Pancreas (tissue), 10 donors: ENCODE measurements around the gene RIC1. TPM values are rescaled to one million over a fixed set of nuclear protein-coding genes. Genes with fewer than 3 reads are reported as not detected.

Source experiments
- ATAC-seq, 4 donors: fragments of 200-7000 bp; cut with Tn5 transposase; one replicate each; pipeline versions ENCODE4 v1.8.0 to v1.9.1; 2020; ENCODE audit warnings: mild to moderate bottlenecking in 4 of 4, moderate library complexity in 4 of 4
- DNase-seq, 6 donors: peaks; one replicate each; pipeline ENCODE4 v3.0.0-alpha.2; 2020
- FAIRE-seq: peaks from 2 replicates; lab custom pipeline; 2012; peaks lifted over from hg19 to GRCh38; lab: Jason Lieb, UNC
- H3K27ac ChIP-seq, 4 donors: fragments of 200-600 bp; sonication (generic); 1 replicate in 3 of 4; 2 replicates in 1 of 4; pipeline versions ENCODE4 v1.5.0 to v1.8.0; 2020
- H3K27me3 ChIP-seq, 4 donors: fragments of 200-600 bp; one replicate each; pipeline ENCODE4 v1.8.0; 2021
- H3K36me3 ChIP-seq, 3 donors: fragments of 200-600 bp; sonication (generic) in 1 of 3; one replicate each; pipeline versions ENCODE4 v1.5.0 to v1.8.0; 2020 to 2021
- H3K4me1 ChIP-seq, 3 donors: fragments of 200-600 bp; one replicate each; pipeline ENCODE4 v1.8.0; 2021
- H3K4me3 ChIP-seq, 4 donors: fragments of 200-600 bp; sonication (generic) in 2 of 4; one replicate each; pipeline versions ENCODE4 v1.5.0 to v1.8.0; 2020 to 2021
- H3K9me3 ChIP-seq, 4 donors: fragments of 200-600 bp; one replicate each; pipeline ENCODE4 v1.8.0; 2021
- CTCF ChIP-seq, 4 donors: fragments of 200-600 bp; sonication (generic) in 3 of 4; IDR thresholded peaks; one replicate each; pipeline versions ENCODE4 v1.5.0 to v1.8.0; 2021; ENCODE audit warnings: antibody characterized with exemption in 4 of 4
- WGBS, 2 donors: extraction: QIAGEN DNeasy Blood & Tissue Kit; methylation state at CpG; one replicate each; pipeline ENCODE4 v1.1.7; 2013; 5-methylcytosine and 5-hydroxymethylcytosine counted together
- intact Hi-C, 3 donors: fragments of 100-400 bp; cut with DNase I; formaldehyde crosslinking; loops; one replicate each; pipeline versions ENCODE4 v1.11.1 to v1.14.2; 2022
- polyA plus RNA-seq, 2 donors: library from polyadenylated mRNA; stranded (reverse); fragments of 200-250 nt; gene quantifications; one replicate each; pipeline ENCODE4 v1.2.3, GENCODE V29; 2013
- total RNA-seq, 6 donors: library from RNA; stranded (reverse); fragmentation: NEBNext Ultra II Directional in 4 of 6; extraction: Animal tissue kit (Norgen Biotek cat#: 25700) in 4 of 6; gene quantifications; one replicate each; pipeline versions ENCODE4 v1.2.1 to v1.2.4, GENCODE V29; 2021 to 2023
- donor health status: healthy with polysubstance abuse.
- donor health status: DM: no; HTN: no; CAD: no; lungs with moderate emphysema.
- donor health status: DM: no; HTN: no; CAD: no.
- donor health status: control.
- donor health status: control.
- donor health status: Bipolar disorder and iron deficiency.
- donor health status: DM: yes; HTN: yes; CAD: no.
- donor health status: DM: no; HTN: no; CAD: no.
- donor health status: DM: no; HTN: no; CAD: no.
- donor health status: DM: yes; HTN: yes; CAD: no.

RIC1 gene
- total and polyA plus RNA-seq, 8 donors = 2.9 to 11.8 (median 8.4) TPM

GRCh38 chr9:5736563-5737346, 107.8 kb downstream of the RIC1 start:
- Histone ChIP-seq H3K27ac (no peak overlapping the region), H3K27me3 (no peaks in the 10 kb centered on the region), H3K9me3 (no peaks in the 10 kb centered on the region), H3K36me3 (peaks cover 0 to 8% (median 0%) of the 10 kb centered on the region in 3 donors), H3K4me3 (no peak overlapping the region), H3K4me1 (no peaks in the 10 kb centered on the region)
- DNase-seq (no peak), FAIRE-seq (no peak), ATAC-seq (no peak)
- TF ChIP-seq CTCF (IDR thresholded peaks at IDR 0.05) = no peak
- 44 to 48% methylated on average over 2 of the region's 2 CpGs for WGBS, 2 donors
- intact Hi-C loops = no loop called here

DNA sequence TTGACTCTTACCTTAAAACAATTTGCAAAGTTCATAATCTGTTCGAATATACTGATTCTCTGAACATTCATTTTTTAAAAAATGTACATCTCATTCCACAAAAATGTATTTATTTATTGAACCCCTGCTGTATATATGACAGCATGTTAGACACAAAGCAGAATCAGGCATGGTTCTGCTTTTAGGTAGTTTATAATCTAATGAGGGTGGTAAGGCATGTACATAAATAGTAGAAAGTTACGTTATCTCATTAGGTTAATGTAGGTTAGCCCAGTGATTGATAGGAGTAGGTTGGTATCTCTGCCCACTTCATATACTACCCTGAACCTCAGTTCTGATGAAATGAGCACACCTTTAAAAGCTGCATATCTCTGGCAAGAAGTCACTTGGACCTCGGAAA, 114.2 kb downstream of the RIC1 start:
- H3K36me3 ChIP-seq = peaks cover 0 to 26% (median 0%) of the 10 kb centered on the region in 3 donors
- no peaks in the 10 kb centered on the region for H3K27me3 ChIP-seq
- TF ChIP-seq CTCF (IDR thresholded peaks at IDR 0.05) = no peak
- intact Hi-C loops = no loop called here
- H3K4me1 ChIP-seq = no peaks in the 10 kb centered on the region
- no peak for ATAC-seq
- no peaks in the 10 kb centered on the region for H3K9me3 ChIP-seq
- 92 to 97% methylated on average over 3 of the region's 3 CpGs for WGBS, 2 donors
- DNase-seq = no peak
- no peak for FAIRE-seq
- no peak overlapping the region for H3K4me3 ChIP-seq
- H3K27ac ChIP-seq = no peak overlapping the region

GRCh38 chr9:5748438-5748837, 119.5 kb downstream of the RIC1 start:
- DNase-seq (no peak), FAIRE-seq (no peak), ATAC-seq (no peak)
- Histone ChIP-seq H3K9me3 (no peaks in the 10 kb centered on the region), H3K4me3 (no peak overlapping the region), H3K27me3 (no peaks in the 10 kb centered on the region), H3K27ac (no peak overlapping the region), H3K36me3 (peaks cover 0 to 18% (median 3%) of the 10 kb centered on the region in 3 donors), H3K4me1 (no peaks in the 10 kb centered on the region)
- TF ChIP-seq CTCF (IDR thresholded peaks at IDR 0.05) = no peak
- WGBS, 2 donors = 85 to 100% methylated on average over 1 of the region's 1 CpG
- intact Hi-C loops = no loop called here

- intact Hi-C loops = no loop called here
- Histone ChIP-seq H3K27ac (no peak overlapping the region), H3K9me3 (no peaks in the 10 kb centered on the region), H3K36me3 (peaks cover 0 to 10% (median 3%) of the 10 kb centered on the region in 3 donors), H3K27me3 (no peaks in the 10 kb centered on the region), H3K4me3 (no peak overlapping the region), H3K4me1 (no peaks in the 10 kb centered on the region)
- DNase-seq = no peak
- ATAC-seq = no peak
- WGBS, 2 donors = 94% methylated on average over 4 of the region's 4 CpGs
- TF ChIP-seq CTCF (IDR thresholded peaks at IDR 0.05) = no peak
- no peak for FAIRE-seq
Observed at GRCh38 chr9:5749306-5749705, 120.4 kb downstream of the RIC1 start.

- ATAC-seq (no peak), DNase-seq (no peak), FAIRE-seq (no peak)
- Histone ChIP-seq H3K9me3 (no peaks in the 10 kb centered on the region), H3K27me3 (no peaks in the 10 kb centered on the region), H3K4me1 (no peaks in the 10 kb centered on the region), H3K27ac (no peak overlapping the region), H3K36me3 (peaks cover 0 to 8% (median 3%) of the 10 kb centered on the region in 3 donors), H3K4me3 (no peak overlapping the region)
- WGBS, 2 donors = 92 to 97% methylated on average over 1 of the region's 1 CpG
- no peak for TF ChIP-seq CTCF (IDR thresholded peaks at IDR 0.05)
- intact Hi-C loops = no loop called here
Observed at GRCh38 chr9:5750569-5750968, 121.7 kb downstream of the RIC1 start.
